GM11168 (cell line): ENCODE results near the gene SBNO2.

Source experiments
- in situ Hi-C: fragments of 300-500 bp; cut with MboI; formaldehyde crosslinking; loops from one replicate; pipeline ENCODE4 v1.12.0; 2022; ENCODE audit warnings: low sequenced_read_pairs; ENCODE audit not compliant: unreplicated experiment

Gene SBNO2

GRCh38 chr19:1068009-1069001 is 105.8 kb downstream of the SBNO2 start:
- in situ Hi-C loops, result no loop called here

DNA sequence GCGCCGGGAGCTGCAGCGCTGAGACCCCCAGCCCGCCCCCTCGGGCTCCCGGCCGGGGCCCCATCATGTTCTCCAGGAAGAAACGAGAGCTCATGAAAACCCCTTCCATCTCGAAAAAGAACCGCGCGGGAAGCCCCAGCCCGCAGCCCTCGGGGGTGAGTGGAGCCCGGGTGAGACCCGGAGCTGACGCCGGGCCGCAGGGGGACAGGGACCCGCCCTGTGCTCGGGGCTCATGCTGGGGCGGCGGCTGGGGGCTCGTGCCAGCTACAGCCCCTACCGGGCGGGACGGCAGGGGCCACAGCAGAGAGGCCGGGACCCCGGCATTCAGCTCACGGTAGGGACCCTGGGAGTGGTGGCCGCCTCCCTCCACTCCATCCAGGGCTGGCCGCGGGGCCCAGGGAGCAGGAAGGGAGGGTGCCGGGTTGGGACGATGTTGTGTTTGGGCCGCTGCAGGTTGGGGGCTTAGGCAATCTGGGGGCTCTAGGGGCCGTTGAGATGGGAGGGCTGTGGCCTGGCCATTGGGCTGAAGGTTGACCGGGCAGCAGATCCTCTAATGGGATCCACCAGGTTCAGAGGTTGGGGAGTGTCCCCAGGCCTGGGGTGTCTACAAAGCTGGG is 106.6 kb downstream of the SBNO2 start:
- in situ Hi-C loops, result no loop called here

DNA sequence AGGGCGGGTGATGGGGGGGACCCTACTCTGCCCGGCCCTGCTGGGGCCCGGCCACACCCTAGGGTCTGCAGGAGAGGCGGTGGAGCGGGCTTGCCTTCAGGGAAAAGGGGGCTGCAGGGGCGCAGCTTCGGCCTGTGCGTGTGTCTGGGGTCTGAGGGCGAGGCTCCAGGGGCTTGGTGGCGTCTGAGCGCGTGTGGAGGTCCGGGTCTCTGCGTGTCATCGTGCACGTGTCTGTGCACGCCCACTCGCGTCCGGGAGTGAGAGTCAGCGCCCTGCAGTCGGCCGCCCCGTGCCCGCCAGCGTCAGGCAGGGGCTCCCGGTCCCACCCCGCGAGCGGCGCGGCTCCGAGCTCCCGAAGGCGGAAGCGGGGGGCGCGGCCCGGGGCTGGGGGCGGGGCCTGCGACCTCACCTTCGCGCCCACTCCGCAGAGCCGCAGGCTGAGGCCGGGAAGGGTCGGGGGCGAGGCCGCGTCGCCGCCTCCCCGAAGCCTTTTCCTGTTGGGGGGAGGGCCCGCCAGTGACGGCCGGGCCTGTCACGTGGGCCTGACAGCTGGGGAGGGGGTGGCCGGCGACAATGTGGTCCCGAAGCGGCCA is 107.2 kb downstream of the SBNO2 start, which contains the start of gene ARHGAP45:
ARHGAP45 (plus strand) TSS at position 420 of the 593 bp plus-strand sequence. CDS start 239 bp downstream, outside the sequence.
- in situ Hi-C loops, result no loop called here

- in situ Hi-C loops, result no loop called here
Measured at GRCh38 chr19:1066251-1066747, 107.8 kb downstream of the SBNO2 start.

DNA sequence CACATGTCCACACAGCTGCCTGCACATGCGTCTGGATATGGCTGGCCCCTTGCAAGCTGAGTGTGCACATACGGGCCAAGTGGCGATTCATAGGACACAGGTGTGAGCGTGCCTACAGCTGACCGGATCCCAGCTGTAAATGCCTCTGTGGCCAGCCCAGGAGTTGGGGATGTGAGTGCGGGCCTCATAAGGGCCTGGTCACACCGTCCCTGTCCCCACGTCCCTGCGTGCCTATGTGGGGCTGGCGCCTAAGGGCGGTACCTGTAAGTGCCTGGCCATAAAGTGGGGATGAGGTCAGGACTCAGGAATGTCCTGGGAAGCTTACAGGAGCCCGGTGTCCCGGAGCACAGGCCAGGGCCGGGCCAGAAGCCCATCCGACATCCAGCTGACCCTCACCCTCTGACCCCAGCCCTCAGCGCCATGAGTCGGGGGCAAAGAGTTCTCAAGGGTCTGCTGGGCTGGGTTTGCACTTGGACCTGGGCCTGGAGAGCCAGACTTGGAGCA is 108.4 kb downstream of the SBNO2 start:
- in situ Hi-C loops, result no loop called here

DNA sequence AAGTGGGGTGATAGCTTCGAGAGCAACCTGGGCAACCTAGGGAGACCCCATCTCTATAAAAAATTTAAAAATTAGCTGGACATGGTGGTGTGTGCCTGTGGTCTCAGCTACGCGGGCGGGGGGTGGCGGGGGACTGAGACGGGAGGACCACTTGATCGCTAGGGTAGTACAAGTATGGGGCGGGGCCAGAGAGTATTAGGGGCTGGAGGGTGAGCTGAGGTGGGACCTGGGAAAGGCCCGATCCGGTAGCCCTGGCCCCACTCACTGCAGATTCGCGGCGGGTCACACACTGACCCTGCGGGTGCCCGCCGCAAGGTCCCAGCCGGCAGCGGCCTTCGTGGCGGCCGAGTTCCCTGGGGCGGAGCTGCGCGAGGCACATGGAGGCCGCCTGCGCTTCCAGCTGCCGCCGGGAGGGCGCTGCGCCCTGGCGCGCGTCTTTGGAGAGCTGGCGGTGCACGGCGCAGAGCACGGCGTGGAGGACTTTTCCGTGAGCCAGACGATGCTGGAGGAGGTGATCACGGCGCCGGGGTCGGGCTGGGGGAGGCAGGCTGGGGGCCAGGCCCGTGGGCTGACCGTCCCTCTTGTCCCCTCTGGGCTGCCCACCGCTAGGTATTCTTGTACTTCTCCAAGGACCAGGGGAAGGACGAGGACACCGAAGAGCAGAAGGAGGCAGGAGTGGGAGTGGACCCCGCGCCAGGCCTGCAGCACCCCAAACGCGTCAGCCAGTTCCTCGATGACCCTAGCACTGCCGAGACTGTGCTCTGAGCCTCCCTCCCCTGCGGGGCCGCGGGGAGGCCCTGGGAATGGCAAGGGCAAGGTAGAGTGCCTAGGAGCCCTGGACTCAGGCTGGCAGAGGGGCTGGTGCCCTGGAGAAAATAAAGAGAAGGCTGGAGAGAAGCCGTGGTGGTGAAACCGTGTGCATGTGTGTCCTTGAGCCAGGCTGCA is 109.1 kb downstream of the SBNO2 start:
- in situ Hi-C loops, result no loop called here

- in situ Hi-C loops, result no loop called here
Measured at GRCh38 chr19:1063909-1064660, 110.0 kb downstream of the SBNO2 start.

DNA sequence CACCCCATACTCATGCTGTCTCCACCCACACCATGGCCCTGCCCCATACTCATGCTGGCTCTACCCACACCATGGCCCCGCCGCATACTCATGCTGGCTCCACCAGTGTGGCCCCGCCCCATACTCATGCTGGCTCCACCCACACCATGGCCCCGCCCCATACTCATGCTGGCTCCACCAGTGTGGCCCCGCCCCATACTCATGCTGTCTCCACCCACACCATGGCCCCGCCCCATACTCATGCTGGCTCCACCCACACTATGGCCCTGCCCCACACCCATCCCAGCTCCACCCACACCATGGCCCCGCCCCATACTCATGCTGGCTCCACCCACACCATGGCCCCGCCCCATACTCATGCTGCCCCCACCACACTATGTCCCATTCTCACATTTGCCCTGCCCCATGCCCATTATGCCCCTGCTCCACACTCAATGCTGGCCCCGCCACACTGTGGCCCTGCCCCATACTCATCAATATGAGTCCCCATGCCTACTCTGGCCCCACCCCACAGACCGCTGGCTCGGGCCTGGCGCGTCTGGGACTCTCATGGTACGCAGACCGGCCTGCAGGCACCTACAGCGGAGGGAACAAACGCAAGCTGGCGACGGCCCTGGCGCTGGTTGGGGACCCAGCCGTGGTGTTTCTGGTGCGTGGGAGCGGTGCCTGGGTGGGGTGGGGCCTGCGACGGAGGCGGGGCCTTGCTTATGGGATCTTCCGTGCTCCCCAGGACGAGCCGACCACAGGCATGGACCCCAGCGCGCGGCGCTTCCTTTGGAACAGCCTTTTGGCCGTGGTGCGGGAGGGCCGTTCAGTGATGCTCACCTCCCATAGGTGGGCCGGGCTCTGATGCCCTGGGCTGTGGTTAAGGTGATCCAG is 110.8 kb downstream of the SBNO2 start:
- in situ Hi-C loops, result no loop called here

DNA sequence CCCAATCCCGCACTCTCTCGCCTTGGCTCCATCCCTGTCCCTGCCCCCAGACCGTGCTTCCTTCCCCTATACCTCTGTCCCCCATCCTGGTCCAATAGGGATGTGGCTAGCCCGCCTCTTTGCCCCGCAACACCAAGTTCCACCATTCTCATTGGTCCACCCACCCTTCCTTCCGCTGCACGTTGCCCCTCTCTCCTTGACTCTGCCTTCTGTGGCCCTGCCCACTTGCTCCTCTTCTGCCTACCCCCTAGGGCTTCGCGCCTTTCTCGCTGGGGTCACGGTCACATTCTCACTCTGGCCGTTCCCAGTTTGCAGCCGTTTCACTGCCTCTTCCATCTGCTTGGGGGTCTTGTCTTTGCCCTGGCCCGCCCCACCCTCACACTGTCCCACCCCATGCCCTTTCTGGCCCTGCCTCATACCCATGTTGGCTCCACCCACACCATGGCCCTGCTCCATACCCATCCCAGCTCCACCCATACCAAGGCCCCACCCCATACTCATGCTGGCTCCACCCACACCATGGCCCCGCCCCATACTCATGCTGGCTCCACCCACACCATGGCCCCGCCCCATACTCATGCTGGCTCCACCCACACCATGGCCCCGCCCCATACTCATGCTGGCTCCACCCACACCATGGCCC is 111.6 kb downstream of the SBNO2 start:
- in situ Hi-C loops, result no loop called here

- in situ Hi-C loops, result no loop called here
Measured at GRCh38 chr19:1061987-1062386, 112.1 kb downstream of the SBNO2 start.

- in situ Hi-C loops, result no loop called here
Measured at GRCh38 chr19:1060689-1061088, 113.4 kb downstream of the SBNO2 start.

- in situ Hi-C loops, result no loop called here
Measured at GRCh38 chr19:1058112-1058511, 116.0 kb downstream of the SBNO2 start.
